Trophoblast cell (in vitro differentiated cells and primary cell): ENCODE measurements around the gene CHST6.
A peak's percentile ranks its signal among the peaks of the same experiment; 100 is the strongest.

Experiments
- DNase-seq, 2 donors: peaks; one replicate each; pipeline ENCODE4 v3.0.0-alpha.2; 2016
- H2AFZ ChIP-seq: 2 replicates; pipeline ENCODE4 v1.6.1; 2013; ENCODE audit warnings: low read length, moderate library complexity, mild to moderate bottlenecking; ENCODE audit not compliant: insufficient read depth, poor library complexity
- H2AK5ac ChIP-seq: 2 replicates; pipeline ENCODE4 v1.6.1; 2013; ENCODE audit warnings: mild to moderate bottlenecking, low read length
- H2BK120ac ChIP-seq: 2 replicates; pipeline ENCODE4 v1.6.1; 2013; ENCODE audit warnings: low read length, mild to moderate bottlenecking, moderate library complexity; ENCODE audit not compliant: insufficient read depth, poor library complexity
- H2BK12ac ChIP-seq: 2 replicates; pipeline ENCODE4 v1.6.1; 2013; ENCODE audit warnings: mild to moderate bottlenecking, low read length, moderate library complexity
- H2BK5ac ChIP-seq: 2 replicates; pipeline ENCODE4 v1.6.1; 2013; ENCODE audit warnings: low read length, low read depth, moderate library complexity, mild to moderate bottlenecking; ENCODE audit not compliant: poor library complexity
- H3K14ac ChIP-seq: 2 replicates; pipeline ENCODE4 v1.6.1; 2013; ENCODE audit warnings: mild to moderate bottlenecking, low read length
- H3K18ac ChIP-seq: 2 replicates; pipeline ENCODE4 v1.6.1; 2013; ENCODE audit warnings: mild to moderate bottlenecking, low read length
- H3K23ac ChIP-seq: 2 replicates; pipeline ENCODE4 v1.6.1; 2013; ENCODE audit warnings: low read length
- H3K27ac ChIP-seq: 2 replicates; pipeline ENCODE4 v1.5.1; 2013; ENCODE audit warnings: low read depth, mild to moderate bottlenecking, inconsistent platforms, low read length, moderate library complexity
- H3K27me3 ChIP-seq: 2 replicates; pipeline ENCODE4 v1.6.1; 2013; ENCODE audit warnings: inconsistent platforms, mild to moderate bottlenecking, low read length, moderate library complexity; ENCODE audit not compliant: insufficient read depth
- H3K36me3 ChIP-seq, 2 experiments: 1 replicate in 1 of 2; 2 replicates in 1 of 2; pipeline ENCODE4 v1.6.1; 2013; ENCODE audit warnings: low read length in 2 of 2, mild to moderate bottlenecking in 2 of 2, moderate library complexity in 1 of 2; ENCODE audit not compliant: insufficient read depth in 2 of 2, control insufficient read depth in 1 of 2
- H3K4ac ChIP-seq: 2 replicates; pipeline ENCODE4 v1.6.1; 2013; ENCODE audit warnings: low read depth, mild to moderate bottlenecking, low read length, moderate library complexity
- H3K4me1 ChIP-seq, 2 experiments: 1 replicate in 1 of 2; 2 replicates in 1 of 2; pipeline ENCODE4 v1.6.1; 2013; ENCODE audit warnings: low read length in 2 of 2, mild to moderate bottlenecking in 2 of 2, moderate library complexity in 1 of 2; ENCODE audit not compliant: insufficient read depth in 2 of 2, control insufficient read depth in 1 of 2
- H3K4me2 ChIP-seq: 2 replicates; pipeline ENCODE4 v1.6.1; 2013; ENCODE audit warnings: inconsistent platforms, mild to moderate bottlenecking, low read length, moderate library complexity
- H3K4me3 ChIP-seq: 2 replicates; pipeline ENCODE4 v1.5.1; 2013; ENCODE audit warnings: mild to moderate bottlenecking, low read depth, low read length, inconsistent platforms
- H3K79me1 ChIP-seq: one replicate; pipeline ENCODE4 v1.6.1; 2013; ENCODE audit warnings: low read length
- H3K79me2 ChIP-seq: 2 replicates; pipeline ENCODE4 v1.6.1; 2013; ENCODE audit warnings: low read length, mild to moderate bottlenecking; ENCODE audit not compliant: control insufficient read depth, insufficient read depth, poor library complexity
- H3K9ac ChIP-seq: 2 replicates; pipeline ENCODE4 v1.6.1; 2013; ENCODE audit warnings: mild to moderate bottlenecking, low read length
- H3K9me3 ChIP-seq: 2 replicates; pipeline ENCODE4 v1.6.1; 2013; ENCODE audit warnings: low read depth, mild to moderate bottlenecking, control low read depth, inconsistent platforms, low read length; ENCODE audit not compliant: insufficient read depth
- H4K12ac ChIP-seq: 2 replicates; pipeline ENCODE4 v1.6.1; 2013; ENCODE audit warnings: low read depth, mild to moderate bottlenecking, low read length, moderate library complexity
- H4K8ac ChIP-seq: 2 replicates; pipeline ENCODE4 v1.6.1; 2013; ENCODE audit warnings: low read depth, mild to moderate bottlenecking, low read length, moderate library complexity
- H4K91ac ChIP-seq: one replicate; pipeline ENCODE4 v1.6.1; 2013; ENCODE audit warnings: low read depth, mild to moderate bottlenecking, low read length, moderate library complexity
- WGBS: extraction: QIAGEN DNeasy Blood & Tissue Kit; methylation state at CpG from one replicate; pipeline ENCODE4 v1.1.7; 2013; ENCODE audit warnings: missing lambda C conversion rate; ENCODE audit not compliant: insufficient read length, insufficient coverage; ENCODE audit errors: extremely low coverage; 5-methylcytosine and 5-hydroxymethylcytosine counted together

The CHST6 gene

DNA sequence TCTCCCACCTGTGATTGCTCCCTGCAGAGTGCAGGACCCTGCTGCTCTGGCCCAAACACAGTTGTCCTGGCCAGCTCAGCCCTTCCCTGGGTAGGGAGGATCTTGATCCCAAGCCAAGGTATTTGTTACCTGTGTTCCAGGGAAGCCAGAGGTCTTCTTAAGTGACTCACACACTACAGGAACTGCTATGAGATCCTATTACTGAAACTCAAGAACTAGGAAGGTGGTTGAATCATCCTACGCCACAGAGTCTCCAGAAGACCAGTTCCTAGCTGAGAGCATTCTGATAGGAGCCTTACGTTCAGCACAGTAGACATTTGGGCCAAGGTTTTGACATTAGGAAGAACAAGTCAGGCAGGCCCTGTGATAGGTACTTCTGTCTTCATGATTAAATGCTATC is 12.0 kb downstream of the CHST6 start:
- Histone ChIP-seq H2BK12ac (no peak overlapping the region), H4K12ac (no peak overlapping the region), H2AK5ac (no peak overlapping the region), H3K36me3 (no peaks in the 10 kb centered on the region), H3K27me3 (no peaks in the 10 kb centered on the region), H4K8ac (no peak overlapping the region), H4K91ac (no peak overlapping the region), H3K23ac (no peak overlapping the region), H3K9ac (no peak overlapping the region), H2BK5ac (no peak overlapping the region), H3K18ac (no peak overlapping the region), H3K4me1 (no peaks in the 10 kb centered on the region), H3K4ac (no peak overlapping the region), H3K79me2 (no peaks in the 10 kb centered on the region), H3K4me3 (no peak overlapping the region), H2BK120ac (no peak overlapping the region), H2AFZ (no peak overlapping the region), H3K14ac (no peak overlapping the region), H3K79me1 (no peaks in the 10 kb centered on the region), H3K27ac (no peak overlapping the region), H3K9me3 (no peaks in the 10 kb centered on the region), H3K4me2 (no peak overlapping the region)
- no CpG with 5 or more reads among the region's 2 CpGs for WGBS
- DNase-seq = peak; percentile 74 to 78

DNA sequence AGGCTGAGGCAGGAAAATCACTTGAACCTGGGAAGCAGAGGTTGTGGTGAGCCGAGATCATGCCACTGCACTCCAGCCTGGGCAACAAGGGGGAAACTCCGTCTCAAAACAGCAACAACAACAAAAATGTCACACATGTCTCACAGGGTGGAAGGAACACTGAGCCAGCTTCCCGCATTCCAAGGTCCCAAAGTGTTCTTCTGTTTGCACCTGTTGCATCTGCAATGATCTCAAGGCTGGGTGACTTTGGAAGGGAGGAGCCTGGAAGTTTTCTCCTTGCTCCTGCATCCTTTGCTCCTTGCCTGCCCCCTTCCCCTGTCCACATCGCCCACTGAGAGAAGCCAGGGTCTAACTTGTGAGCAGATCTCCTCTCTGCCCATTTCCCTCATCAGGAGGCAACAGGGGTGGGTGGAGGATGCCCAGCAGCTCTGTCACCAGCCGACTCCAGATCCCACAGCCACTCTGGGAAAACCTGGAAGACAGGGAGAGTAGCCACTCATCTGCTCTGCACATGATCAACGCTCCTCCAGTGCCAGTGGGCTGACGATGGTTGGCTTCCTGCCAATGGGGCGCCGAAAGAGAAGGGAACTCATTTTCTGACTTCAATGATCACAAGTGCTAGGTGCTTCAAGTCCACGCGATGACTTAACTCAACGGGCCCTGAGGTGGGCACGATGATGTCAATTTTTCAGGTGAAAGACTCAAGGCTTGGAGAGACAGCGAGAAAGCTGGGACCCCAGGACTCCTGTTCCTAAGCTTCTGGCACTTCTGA is 12.6 kb downstream of the CHST6 start:
- Histone ChIP-seq H3K14ac (no peak overlapping the region), H3K36me3 (no peaks in the 10 kb centered on the region), H2BK12ac (no peak overlapping the region), H3K23ac (no peak overlapping the region), H2AFZ (no peak overlapping the region), H2BK120ac (no peak overlapping the region), H3K18ac (no peak overlapping the region), H3K27ac (no peak overlapping the region), H4K12ac (no peak overlapping the region), H3K27me3 (no peaks in the 10 kb centered on the region), H3K4me1 (no peaks in the 10 kb centered on the region), H3K4me2 (no peak overlapping the region), H3K9ac (no peak overlapping the region), H2BK5ac (no peak overlapping the region), H3K79me1 (no peaks in the 10 kb centered on the region), H3K9me3 (no peaks in the 10 kb centered on the region), H2AK5ac (no peak overlapping the region), H3K79me2 (no peaks in the 10 kb centered on the region), H4K8ac (no peak overlapping the region), H3K4ac (no peak overlapping the region), H4K91ac (no peak overlapping the region), H3K4me3 (no peak overlapping the region)
- no CpG with 5 or more reads among the region's 14 CpGs for WGBS
- no peak for DNase-seq

DNA sequence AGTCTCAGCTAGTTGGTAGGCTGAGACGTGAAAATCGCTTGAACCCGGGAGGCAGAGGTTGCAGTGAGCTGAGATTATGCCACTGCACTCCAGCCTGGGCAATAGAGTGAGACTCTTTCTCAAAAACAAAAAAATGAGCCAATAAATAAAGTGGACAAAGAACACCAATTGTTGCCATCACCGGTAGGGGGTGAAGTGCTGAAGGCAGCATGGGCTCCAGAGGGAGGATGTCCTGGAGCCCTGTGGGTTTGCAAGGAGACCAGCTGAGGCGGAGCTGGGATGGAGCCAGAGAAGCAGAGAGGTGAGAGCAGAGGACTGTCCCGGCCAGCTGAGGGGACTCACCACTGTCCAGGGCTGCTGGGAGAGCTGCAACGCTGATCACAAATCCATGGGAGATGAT is 13.8 kb downstream of the CHST6 start:
- no peak overlapping the region for H3K14ac ChIP-seq
- H3K9ac ChIP-seq = no peak overlapping the region
- no peaks in the 10 kb centered on the region for H3K9me3 ChIP-seq
- no peak overlapping the region for H2BK12ac ChIP-seq
- no peaks in the 10 kb centered on the region for H3K36me3 ChIP-seq
- H3K4me3 ChIP-seq = no peak overlapping the region
- H2BK120ac ChIP-seq = no peak overlapping the region
- no peak overlapping the region for H3K18ac ChIP-seq
- WGBS = no CpG with 5 or more reads among the region's 7 CpGs
- no peak overlapping the region for H2AK5ac ChIP-seq
- no peak overlapping the region for H3K27ac ChIP-seq
- H3K23ac ChIP-seq = no peak overlapping the region
- H3K27me3 ChIP-seq = no peaks in the 10 kb centered on the region
- H2BK5ac ChIP-seq = no peak overlapping the region
- H4K91ac ChIP-seq = no peak overlapping the region
- peak in 1 of 2 donors; percentile 21 for DNase-seq
- H3K79me1 ChIP-seq = no peaks in the 10 kb centered on the region
- H4K12ac ChIP-seq = no peak overlapping the region
- H3K4ac ChIP-seq = no peak overlapping the region
- no peaks in the 10 kb centered on the region for H3K4me1 ChIP-seq
- no peak overlapping the region for H3K4me2 ChIP-seq
- H3K79me2 ChIP-seq = no peaks in the 10 kb centered on the region
- no peak overlapping the region for H2AFZ ChIP-seq
- no peak overlapping the region for H4K8ac ChIP-seq

DNA sequence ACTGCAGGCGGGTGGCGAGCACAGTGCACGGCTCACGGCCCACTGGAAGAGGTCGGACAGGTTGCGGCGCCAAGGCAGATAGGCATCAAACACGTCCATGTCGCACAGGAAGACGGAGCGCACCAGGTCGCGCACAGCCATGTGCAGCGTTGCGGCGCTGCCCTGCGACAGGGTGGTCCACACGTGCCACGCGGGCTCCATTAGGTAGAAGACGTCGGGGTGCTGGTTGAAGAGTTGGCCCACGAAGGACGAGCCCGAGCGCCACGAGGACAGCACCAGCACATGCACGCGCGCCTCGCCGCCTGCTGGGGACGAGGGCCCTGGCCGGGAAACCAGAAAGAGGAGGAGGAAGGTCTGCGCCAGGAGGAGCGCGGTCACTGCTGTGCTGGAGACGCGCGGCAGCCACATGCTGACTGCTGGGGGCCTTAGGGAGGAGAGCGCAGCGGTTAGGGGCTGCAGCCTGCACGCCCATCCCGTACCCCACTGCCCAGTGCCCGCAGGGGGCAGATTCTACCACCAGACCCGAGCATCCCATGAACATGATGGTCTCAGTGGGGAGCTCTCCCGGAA is 15.7 kb downstream of the CHST6 start:
- Histone ChIP-seq H2BK12ac (no peak overlapping the region), H4K8ac (no peak overlapping the region), H3K79me2 (no peaks in the 10 kb centered on the region), H2AK5ac (no peak overlapping the region), H2BK120ac (no peak overlapping the region), H3K14ac (no peak overlapping the region), H3K27ac (no peak overlapping the region), H3K36me3 (no peaks in the 10 kb centered on the region), H2AFZ (no peak overlapping the region), H3K18ac (no peak overlapping the region), H3K9ac (no peak overlapping the region), H3K4ac (no peak overlapping the region), H2BK5ac (no peak overlapping the region), H4K91ac (no peak overlapping the region), H3K9me3 (no peaks in the 10 kb centered on the region), H3K79me1 (no peaks in the 10 kb centered on the region), H3K23ac (no peak overlapping the region), H4K12ac (no peak overlapping the region), H3K27me3 (no peaks in the 10 kb centered on the region), H3K4me2 (no peak overlapping the region), H3K4me1 (no peaks in the 10 kb centered on the region), H3K4me3 (no peak overlapping the region)
- DNase-seq = peak in 1 of 2 donors; percentile 28
- WGBS = no CpG with 5 or more reads among the region's 47 CpGs
